Retinal pigment epithelial cell (primary cell): Measurements from ENCODE around the gene IL10RB.

Source experiments
- DNase-seq: peaks from one replicate; pipeline ENCODE4 v3.0.0-alpha.2; 2010; ENCODE audit warnings: low read depth
- H3K4me3 ChIP-seq: 2 replicates; pipeline ENCODE4 v1.5.1; 2011; ENCODE audit warnings: mild to moderate bottlenecking, low read length, control low read depth, moderate library complexity
- TF ChIP-seq, protein P1 (sequence below): conservative IDR thresholded peaks from 2 replicates; pipeline ENCODE4 v1.5.1; 2011; ENCODE audit warnings: low read depth, low read length, control low read depth, inconsistent platforms

The IL10RB gene

DNA sequence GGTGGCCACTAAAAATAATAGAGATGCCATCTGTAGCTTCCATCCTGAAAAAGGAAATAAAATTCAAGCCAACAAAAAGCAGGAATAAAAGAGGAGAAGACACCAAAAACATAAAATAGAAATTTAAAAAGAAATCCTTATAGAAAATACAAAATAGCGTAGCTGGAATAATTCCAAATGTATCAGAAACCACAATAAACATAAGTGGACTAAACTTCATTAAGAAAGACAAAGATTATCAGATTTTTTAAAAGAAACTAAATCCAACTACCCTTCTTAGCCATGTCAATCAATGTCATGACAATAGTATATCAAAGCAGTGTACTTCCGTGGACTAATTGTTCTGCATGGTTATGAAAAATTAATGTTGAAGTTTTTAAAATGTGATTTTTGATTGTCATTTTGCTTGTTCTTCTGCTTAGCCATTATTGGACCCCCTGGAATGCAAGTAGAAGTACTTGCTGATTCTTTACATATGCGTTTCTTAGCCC, 13.2 kb downstream of the IL10RB start:
- no peak overlapping the region for H3K4me3 ChIP-seq
- no peak for DNase-seq
- TF ChIP-seq, protein P1, sequence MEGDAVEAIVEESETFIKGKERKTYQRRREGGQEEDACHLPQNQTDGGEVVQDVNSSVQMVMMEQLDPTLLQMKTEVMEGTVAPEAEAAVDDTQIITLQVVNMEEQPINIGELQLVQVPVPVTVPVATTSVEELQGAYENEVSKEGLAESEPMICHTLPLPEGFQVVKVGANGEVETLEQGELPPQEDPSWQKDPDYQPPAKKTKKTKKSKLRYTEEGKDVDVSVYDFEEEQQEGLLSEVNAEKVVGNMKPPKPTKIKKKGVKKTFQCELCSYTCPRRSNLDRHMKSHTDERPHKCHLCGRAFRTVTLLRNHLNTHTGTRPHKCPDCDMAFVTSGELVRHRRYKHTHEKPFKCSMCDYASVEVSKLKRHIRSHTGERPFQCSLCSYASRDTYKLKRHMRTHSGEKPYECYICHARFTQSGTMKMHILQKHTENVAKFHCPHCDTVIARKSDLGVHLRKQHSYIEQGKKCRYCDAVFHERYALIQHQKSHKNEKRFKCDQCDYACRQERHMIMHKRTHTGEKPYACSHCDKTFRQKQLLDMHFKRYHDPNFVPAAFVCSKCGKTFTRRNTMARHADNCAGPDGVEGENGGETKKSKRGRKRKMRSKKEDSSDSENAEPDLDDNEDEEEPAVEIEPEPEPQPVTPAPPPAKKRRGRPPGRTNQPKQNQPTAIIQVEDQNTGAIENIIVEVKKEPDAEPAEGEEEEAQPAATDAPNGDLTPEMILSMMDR = no peak

DNA sequence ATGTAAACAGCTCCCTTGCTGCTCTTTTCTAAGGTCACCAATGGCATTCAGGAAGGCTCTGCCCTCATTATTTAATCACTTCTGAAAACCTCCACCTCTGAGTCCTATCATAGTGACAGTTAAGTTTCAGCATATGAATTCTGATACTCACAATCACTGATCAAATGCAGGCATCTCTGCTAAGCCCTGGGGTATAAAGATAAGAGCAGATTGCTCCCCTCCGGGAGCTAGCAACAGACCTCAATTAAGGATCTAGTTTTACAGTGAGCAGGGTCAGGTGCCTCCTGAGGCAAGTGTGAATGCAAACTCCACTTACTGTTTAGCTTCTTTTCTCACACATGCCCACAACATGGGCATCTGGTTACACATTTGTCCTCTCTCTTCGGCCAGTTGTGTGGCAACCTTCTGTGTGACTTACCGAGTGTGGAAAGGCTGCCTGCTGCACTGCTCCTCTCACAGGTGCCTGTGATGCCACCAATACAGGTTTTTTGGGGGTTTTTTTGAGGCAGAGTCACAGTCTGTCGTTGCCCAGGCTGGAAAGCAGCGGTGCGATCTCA, 15.0 kb downstream of the IL10RB start:
- TF ChIP-seq, protein P1 = no peak
- H3K4me3 ChIP-seq = no peak overlapping the region

DNA sequence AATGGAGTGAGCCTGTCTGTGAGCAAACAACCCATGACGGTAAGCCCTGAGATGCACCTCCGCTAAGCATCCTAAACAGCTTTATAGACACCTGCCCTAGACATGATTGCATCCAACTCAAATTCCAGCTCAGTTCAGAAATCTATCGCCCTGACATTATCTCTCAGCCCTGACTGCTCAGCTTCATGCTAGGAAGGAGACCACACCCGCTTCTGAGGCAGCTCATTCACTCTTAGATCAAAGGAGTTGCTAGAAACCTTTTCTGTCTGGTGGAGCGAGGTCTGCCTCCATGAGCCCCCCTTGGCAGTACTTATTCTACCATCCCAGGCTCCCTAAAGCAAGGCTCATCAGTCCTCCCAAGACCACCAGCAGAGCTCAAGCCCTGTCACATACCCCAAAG, 17.0 kb downstream of the IL10RB start:
- no peak overlapping the region for H3K4me3 ChIP-seq
- DNase-seq = no peak
- TF ChIP-seq, protein P1 = no peak

More for the DNA sequence above, 15.0 kb downstream of the IL10RB start:
- DNase-seq = no peak

DNA sequence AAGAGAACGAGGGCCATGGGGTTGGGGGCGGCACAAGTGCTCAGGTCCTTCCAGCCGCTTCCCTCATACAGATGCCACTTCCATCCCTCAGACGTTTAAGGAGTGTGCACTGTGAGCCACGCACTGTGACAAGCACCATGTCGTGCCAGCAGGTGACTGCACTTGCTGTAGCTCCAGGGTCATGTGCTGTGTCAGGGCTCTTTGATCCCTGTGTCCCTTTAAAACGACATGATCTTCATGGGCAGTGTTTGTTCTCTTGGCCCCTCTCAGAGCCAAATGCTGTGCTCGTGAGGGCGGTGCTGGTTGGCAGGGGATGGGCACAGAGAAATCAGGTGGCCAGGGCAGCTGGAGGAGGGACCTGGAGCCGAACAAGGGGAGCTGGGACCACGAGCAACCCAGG, 19.9 kb downstream of the IL10RB start:
- DNase-seq = no peak
- TF ChIP-seq, protein P1 = no peak
- no peak overlapping the region for H3K4me3 ChIP-seq

DNA sequence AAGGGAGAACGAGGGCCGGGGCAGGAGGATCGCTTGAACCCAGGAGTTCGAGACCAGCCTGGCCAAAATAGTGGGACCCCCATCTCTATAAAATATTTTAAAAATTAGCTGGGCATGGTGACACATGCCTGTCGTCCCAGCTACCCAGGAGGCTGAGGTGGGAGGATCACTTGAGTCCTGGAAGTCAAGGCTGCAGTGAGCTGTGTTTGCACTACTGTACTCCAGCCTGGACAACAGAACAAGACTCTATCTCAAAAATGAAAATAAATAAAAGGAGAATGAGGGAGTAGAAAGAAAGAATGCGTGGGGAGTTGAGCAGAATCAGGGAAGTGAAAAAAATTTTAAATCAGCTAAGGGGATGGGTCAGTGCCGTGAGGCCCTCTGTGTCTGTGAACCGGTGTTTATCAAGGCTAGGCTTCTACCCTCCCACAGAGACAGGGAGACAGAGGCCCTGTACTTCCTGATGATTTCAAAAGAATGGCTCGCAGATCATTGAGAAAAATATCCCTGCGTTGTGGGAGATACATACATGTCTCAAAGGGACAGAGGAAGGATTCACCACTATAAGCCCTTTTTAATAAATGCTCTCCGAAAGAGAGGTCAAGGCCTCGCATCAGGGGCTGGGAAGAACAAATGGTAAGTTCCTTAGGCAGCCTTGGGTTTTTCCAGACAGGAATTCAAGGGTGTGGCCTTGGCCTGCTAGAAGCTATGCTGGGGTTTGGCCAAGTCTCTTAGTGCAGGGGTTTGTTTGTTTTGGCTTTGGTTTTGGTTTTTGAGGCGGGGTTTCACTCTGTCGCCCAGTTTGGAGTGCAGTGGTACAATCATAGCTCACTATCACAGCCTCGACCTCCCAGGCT, 20.7 kb downstream of the IL10RB start:
- TF ChIP-seq, protein P1 = no peak
- peak; percentile 27 for DNase-seq
- no peak overlapping the region for H3K4me3 ChIP-seq

DNA sequence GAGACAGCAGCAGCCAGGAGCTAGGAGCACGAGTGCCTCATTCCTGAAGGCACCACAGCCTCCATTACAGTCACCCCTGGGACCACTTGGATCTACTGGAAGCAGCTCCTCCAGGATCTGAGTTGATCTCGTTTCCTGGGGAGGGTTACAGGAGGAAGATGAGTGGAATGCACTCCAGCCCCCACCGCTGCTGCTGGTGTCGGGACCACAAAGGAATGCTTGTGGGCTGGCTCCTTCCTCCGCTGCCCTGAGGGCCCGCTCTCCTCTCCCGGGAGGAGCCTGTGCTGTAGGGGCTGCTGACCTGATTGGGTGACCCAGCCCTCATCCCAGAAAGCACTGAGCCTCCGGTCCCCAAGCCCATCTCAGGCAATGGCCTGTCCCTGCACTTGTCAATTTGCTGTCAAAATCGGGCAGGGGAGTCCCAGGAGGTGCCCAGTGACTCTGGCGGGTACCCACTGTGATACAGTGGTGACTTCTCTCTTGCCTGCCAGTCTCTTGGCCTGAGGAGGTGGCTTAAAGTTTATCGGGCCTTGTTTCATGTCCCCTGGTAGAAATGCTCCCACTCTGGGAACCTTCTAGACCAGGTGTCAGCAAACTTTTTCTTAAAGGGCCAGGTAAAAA, 23.1 kb downstream of the IL10RB start:
- no peak overlapping the region for H3K4me3 ChIP-seq
- no peak for DNase-seq
- TF ChIP-seq, protein P1 = no peak
